CD4-positive, alpha-beta T cell treated with Interleukin-12 subunit alpha and Interleukin-12 subunit beta, for 1 hour (primary cell): ENCODE measurements around the gene MCU.
"Not testable (repeated sequence)": the region's sequence is repeated elsewhere in the genome, so short reads cannot be mapped to it uniquely, and the experiment has no call there.

Experiments used
- DNase-seq: peaks from one replicate; pipeline ENCODE4 v3.0.0-alpha.2; 2020

The MCU gene

GRCh38 chr10:72912736-72913135 lies 220.8 kb downstream of the MCU start:
- no peak for DNase-seq

- DNase-seq = no peak
Observed at GRCh38 chr10:72913287-72913686, 221.3 kb downstream of the MCU start.

GRCh38 chr10:72917201-72917600 lies 225.3 kb downstream of the MCU start:
- DNase-seq = not testable (repeated sequence)

- not testable (repeated sequence) for DNase-seq
Observed at GRCh38 chr10:72917803-72918332, 225.9 kb downstream of the MCU start.

GRCh38 chr10:72918352-72918751 lies 226.4 kb downstream of the MCU start:
- DNase-seq = no peak

GRCh38 chr10:72921147-72921683 lies 229.3 kb downstream of the MCU start:
- DNase-seq = not testable (repeated sequence)

GRCh38 chr10:72924351-72924750 lies 232.4 kb downstream of the MCU start:
- no peak for DNase-seq

- DNase-seq = no peak
Observed at GRCh38 chr10:72925951-72926465, 234.1 kb downstream of the MCU start.

GRCh38 chr10:72927485-72927884 lies 235.5 kb downstream of the MCU start:
- DNase-seq = no peak

- no peak for DNase-seq
Observed at GRCh38 chr10:72928798-72929197, 236.9 kb downstream of the MCU start.

GRCh38 chr10:72930276-72930675 lies 238.3 kb downstream of the MCU start:
- DNase-seq = no peak

- no peak for DNase-seq
Observed at GRCh38 chr10:72932259-72933015, 240.5 kb downstream of the MCU start.

GRCh38 chr10:72935361-72935760 lies 243.4 kb downstream of the MCU start:
- no peak for DNase-seq
